Urothelium cell line (cell line): ENCODE data around the gene FAM169A.
"Not testable (repeated sequence)": the region's sequence is repeated elsewhere in the genome, so short reads cannot be mapped to it uniquely, and the experiment has no call there.

Experiments used
- DNase-seq: peaks from one replicate; pipeline ENCODE4 v3.0.0; 2011; ENCODE audit warnings: low spot score, mixed read lengths
- FAIRE-seq: peaks from 2 replicates; lab custom pipeline; 2011; peaks lifted over from hg19 to GRCh38; lab: Jason Lieb, UNC

FAM169A gene, protein sequence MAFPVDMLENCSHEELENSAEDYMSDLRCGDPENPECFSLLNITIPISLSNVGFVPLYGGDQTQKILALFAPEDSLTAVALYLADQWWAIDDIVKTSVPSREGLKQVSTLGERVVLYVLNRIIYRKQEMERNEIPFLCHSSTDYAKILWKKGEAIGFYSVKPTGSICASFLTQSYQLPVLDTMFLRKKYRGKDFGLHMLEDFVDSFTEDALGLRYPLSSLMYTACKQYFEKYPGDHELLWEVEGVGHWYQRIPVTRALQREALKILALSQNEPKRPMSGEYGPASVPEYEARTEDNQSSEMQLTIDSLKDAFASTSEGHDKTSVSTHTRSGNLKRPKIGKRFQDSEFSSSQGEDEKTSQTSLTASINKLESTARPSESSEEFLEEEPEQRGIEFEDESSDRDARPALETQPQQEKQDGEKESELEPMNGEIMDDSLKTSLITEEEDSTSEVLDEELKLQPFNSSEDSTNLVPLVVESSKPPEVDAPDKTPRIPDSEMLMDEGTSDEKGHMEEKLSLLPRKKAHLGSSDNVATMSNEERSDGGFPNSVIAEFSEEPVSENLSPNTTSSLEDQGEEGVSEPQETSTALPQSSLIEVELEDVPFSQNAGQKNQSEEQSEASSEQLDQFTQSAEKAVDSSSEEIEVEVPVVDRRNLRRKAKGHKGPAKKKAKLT

GRCh38 chr5:74865804-74866595 lies at the start of gene FAM169A:
Gene FAM169A, minus strand, starts transcription at chr5:74866387. Its CDS starts 24,711 bp downstream, at chr5:74841676.
- DNase-seq (peak; percentile 79), FAIRE-seq (no peak)

DNA sequence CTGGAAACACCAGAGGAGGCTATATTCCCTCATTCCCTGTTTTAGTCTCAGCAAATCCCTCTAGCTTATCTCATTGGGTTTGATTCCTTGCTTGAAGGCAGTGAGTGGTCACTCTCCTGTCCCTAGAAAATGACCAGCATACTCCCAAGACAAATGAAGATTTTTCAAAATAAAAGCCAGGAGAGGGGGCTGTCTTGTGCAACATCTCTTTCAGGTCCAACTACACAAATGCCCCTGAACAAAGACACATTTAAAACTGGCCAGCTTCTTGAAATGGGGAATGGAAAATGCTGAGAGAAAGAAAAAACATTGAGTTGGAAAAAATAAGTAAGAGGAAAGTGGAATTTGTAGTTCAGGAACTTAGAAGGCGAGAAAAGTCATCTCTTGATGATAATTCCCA lies 49.3 kb upstream of the FAM169A start:
- FAIRE-seq (no peak), DNase-seq (no peak)

DNA sequence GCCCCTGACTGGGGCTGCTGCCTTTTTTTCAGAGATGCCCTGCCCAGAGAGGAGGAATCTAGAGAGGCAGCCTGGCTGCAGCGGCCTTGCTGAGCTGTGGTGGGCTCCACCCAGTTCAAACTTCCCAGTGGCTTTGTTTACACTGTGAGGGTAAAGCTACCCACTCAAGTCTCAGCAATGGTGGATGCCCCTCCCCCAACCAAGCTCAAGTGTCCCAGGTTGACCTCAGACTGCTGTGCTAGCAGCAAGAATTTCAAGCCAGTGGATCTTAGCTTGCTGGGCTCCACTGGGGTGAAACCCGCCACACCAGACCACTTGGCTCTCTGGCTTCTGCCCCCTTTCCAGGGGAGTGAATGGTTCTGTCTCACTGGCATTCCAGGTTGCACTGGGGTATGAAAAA lies 45.2 kb upstream of the FAM169A start:
- not testable (repeated sequence) for DNase-seq

GRCh38 chr5:74909888-74910287 lies 43.7 kb upstream of the FAM169A start:
- FAIRE-seq, DNase-seq: not testable (repeated sequence)

More for the DNA sequence above, 45.2 kb upstream of the FAM169A start:
- not testable (repeated sequence) for FAIRE-seq

- FAIRE-seq, DNase-seq: not testable (repeated sequence)
These were observed 42.0 kb upstream of the FAM169A start for GRCh38 chr5:74908237-74908636.

DNA sequence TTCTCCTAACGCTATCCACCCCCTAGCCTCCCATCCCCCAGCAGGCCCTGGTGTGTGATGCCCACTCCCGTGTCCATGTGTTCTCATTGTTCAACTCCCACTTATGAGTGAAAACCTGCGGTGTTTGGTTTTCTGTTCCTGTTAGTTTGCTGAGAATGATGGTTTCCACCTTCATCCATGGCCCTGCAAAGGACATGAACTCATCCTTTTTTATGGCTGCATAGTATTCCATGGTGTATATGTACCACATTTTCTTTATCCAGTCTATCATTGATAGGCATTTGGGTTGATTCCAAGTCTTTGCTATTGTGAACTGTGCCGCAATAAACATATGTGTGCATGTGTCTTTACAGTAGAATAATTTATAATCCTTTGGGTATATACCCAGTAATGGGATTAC lies 38.5 kb upstream of the FAM169A start:
- FAIRE-seq, DNase-seq: not testable (repeated sequence)

GRCh38 chr5:74903165-74903787 lies 37.1 kb upstream of the FAM169A start:
- DNase-seq (peak; percentile 19), FAIRE-seq (no peak)

DNA sequence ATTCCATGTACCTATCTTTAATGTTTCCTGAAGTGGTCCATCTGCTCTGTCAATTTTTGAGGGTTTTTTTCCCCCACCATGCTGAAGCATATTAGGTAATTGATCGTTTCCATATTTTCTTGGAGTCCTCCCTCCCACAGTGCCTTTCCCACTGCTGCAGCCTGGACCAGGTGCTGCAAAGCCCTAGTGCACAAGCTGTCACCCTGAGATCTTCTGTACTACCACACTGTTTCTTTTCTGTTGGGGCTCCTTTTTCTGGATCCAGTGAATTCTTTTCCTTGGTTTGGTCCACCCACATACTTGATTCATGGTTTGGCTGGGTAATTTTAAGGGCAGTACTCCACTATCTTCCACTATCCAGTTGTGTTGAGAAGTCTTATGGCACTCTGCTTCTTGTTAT lies 30.9 kb upstream of the FAM169A start:
- DNase-seq (no peak), FAIRE-seq (no peak)

DNA sequence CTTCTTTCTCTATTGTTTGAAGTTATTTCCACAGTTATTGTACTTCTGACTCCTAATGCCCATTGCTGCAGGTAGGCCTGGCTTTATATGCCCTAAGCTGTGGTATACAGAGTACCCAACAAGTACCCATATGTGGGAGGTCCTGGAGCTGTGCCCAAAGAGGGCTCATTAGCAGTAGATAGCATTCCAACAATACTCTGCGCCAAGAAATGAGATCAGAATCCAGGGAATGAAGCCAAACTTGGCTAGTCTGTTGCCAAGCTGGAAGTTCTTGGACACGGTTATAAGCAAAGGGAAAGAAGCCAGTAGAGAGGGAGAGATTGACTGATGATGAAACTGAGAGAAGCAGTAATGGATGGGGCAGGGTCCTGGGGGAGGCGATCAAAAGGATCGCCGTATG lies 29.7 kb upstream of the FAM169A start:
- DNase-seq, result peak; percentile 61

GRCh38 chr5:74894351-74894750 lies 28.2 kb upstream of the FAM169A start:
- FAIRE-seq (no peak), DNase-seq (no peak)

More for the DNA sequence above, 29.7 kb upstream of the FAM169A start:
- no peak for FAIRE-seq

DNA sequence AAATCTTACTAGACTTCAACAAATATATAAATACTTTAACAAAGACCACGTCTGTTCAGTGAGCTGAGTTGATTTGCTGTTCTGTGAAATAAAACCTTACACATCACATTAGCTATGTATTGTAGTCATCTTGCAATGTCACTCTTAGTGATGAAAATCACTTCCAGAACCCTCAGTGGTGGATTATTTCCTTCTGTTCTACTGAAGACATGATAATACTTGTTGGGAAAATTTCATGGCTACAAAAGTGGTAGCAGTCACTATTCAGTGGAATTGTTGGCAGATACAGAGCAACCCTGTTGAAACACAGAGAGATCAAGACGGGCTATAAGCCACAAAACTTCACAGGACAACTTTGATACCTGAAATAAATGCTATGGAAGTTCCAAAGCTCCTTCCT lies 26.7 kb upstream of the FAM169A start:
- FAIRE-seq, result no peak

DNA sequence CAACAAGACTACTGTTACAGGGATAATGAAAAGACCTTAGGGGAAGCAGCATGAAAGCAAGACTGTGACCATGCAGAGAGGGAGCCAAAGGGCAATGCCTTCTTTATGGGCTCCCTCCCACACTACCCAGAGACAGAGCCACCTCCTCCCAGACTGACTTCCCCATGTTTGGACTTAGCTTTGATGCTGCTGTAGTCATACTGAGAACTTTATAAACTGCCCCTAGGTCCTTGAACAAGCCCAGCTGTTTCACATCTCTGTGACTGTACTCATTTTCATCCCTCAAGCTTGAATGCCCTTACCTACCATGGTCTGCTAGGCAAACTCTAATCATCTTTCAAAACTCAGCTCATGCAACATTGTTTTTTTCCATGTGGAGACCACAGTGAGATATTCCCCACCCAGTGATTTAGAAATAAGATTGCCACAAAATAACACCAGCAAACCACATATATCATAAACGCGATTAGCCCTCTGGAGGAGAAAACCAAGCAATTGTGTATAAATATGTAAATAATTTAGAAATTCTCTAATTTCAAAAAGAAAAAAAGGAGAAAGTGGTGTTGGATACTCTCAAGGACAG lies 23.4 kb upstream of the FAM169A start:
- FAIRE-seq (no peak), DNase-seq (no peak)

More for the DNA sequence above, 26.7 kb upstream of the FAM169A start:
- no peak for DNase-seq

DNA sequence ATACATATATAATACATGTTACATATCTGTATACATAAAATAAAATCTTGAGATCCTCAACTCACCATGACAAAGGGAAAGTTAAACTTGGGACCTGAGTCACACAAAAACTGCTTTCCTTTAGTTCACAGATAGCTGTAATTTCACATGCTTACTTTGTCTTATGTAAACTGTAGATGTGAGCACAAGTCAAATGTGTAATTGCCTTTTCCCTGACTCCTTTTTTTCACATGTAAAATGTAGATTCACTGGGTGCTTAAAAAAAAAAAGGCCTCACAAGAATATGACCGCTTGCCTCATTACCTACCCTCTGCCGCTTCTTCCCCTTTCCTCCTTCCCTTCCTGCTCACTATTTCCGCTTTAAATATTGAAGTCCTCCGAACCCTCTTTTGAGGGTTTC lies 21.9 kb upstream of the FAM169A start:
- DNase-seq (no peak), FAIRE-seq (no peak)

- DNase-seq (no peak), FAIRE-seq (no peak)
These were observed 19.0 kb upstream of the FAM169A start for GRCh38 chr5:74885170-74885569.

DNA sequence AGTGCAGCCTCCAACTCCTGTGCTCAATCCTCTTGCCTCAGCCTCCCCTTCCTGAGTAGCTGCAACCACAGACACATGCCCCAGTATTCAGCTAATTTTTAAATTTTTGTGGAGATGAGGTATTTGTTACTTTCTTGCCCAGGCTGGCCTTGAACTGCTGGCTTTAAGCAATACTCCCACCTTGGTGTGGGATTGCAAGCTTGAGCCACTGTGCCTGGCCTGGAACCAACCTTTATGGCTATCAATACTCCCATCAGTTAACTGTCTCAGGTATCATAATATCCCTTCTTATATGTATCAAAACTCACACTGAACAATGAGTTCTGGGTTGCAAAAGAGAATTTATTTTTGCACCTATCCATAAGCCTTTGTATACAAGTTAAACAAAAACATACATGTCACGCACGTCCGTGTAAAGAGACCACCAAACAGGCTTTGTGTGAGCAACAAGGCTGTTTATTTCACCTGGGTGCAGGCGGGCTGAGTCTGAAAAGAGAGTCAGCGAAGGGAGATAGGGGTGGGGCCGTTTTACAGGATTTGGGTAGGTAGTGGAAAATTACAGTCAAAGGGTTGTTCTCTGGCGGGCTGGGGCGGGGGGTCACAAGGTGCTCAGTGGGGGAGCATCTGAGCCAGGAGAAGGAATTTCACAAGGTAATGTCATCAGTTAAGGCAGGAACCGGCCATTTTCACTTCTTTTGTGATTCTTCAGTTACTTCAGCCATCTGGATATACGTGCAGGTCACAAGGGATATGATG lies 16.4 kb upstream of the FAM169A start:
- not testable (repeated sequence) for FAIRE-seq, DNase-seq

DNA sequence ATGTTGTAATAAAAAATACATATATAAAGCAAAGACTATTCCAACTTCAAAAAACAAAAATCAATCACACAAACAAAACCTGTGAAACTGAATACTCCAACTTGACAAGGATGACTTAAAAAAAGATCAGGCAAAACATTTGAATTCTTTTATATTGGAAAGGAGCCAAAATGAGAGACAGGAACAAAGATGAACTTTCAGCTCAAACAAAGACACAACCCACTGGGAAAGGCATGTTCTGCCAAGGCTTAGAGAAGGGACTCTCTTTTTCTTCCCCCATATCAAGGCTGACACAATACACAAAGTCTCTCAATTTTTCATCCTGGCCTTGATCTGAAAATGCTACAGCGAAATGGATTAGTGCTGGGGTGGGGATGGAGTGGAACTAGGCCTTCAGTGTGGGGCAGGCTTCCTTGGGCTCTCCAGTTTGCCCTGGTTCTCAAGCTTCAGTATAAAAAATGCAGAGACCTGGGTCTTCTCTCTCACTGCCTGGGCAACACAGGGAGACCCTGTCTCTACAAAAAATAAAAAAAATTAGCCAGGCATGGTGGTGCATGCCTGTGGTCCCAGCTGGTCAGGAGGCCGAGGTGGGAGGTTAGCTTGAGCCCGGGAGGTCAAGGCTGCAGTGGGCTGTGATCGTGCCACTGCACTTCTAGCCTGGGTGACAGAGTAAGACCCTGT lies 11.6 kb upstream of the FAM169A start:
- DNase-seq (no peak), FAIRE-seq (no peak)

DNA sequence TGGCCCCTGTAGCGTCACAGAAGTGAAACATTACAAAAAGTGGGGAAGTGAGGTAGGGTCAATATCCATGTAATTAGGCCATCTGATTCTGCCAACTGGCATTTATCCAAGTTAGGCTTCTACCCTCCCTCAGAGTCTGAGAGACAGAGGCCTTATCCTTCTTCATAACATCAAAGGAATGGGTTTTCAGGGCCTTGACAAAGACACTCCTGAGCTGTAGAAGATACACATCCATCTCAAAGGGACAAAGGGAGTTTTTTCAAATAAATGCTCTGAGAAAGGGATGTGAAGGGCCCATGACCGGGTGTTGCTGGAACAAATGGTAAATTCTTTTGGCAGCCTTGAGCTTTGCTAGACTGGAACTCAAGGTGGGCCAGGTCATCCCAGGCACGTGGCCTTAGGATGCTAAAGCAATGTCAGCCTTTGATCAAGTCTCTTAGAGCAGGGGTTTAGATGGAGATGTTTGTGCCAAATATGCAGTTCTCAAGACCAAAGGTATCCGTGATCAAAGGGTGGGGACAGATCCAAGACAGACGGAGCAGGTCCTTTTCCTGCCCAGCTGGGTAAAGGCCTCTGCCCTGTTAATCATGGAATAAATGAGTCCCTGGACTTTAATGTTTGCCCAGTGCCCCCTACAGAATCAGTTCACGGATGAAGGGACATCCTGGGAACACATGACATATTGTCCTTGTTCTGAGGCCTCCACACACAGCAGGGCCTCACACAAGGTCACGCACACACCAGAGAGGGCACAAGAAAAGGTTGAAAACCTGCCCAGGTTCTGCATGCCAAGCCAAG lies 10.0 kb upstream of the FAM169A start:
- DNase-seq, result no peak
- no peak for FAIRE-seq

GRCh38 chr5:74873525-74874249 lies 7.5 kb upstream of the FAM169A start:
- no peak for DNase-seq
- FAIRE-seq, result no peak
